ENCODE measurements around the gene HERC3. TPM values are rescaled to one million over a fixed set of nuclear protein-coding genes. Genes with fewer than 3 reads are reported as not detected.

HERC3 gene
- polyA plus RNA-seq, 3 donors = 30.5 to 36.9 (median 36.7) TPM

GRCh38 chr4:88743696-88744095 lies 151.4 kb downstream of the HERC3 start:
- H3K36me3 Mint-ChIP-seq = peaks cover 86 to 88% of the 10 kb centered on the region in 2 donors
- Histone ChIP-seq H3K36me3 (replicated peaks in 1 of 2; ENCODE audit: control insufficient read depth in 1 of 2, insufficient read depth in 2 of 2, low read length in 2 of 2) (peaks cover 83 to 99% of the 10 kb centered on the region in 2 donors), H3K4me3 (replicated peaks in 1 of 3; ENCODE audit: low read depth in 2 of 3, low read length in 3 of 3) (no peak overlapping the region), H3K27ac (ENCODE audit: low read depth in 1 of 2, low read length in 2 of 2) (no peak overlapping the region), H3K4me1 (ENCODE audit: control insufficient read depth in 1 of 2, insufficient read depth in 2 of 2, low read length in 2 of 2) (no peaks in the 10 kb centered on the region), H3K4me2 (replicated peaks; ENCODE audit: extremely low read depth, low read length, poor library complexity, severe bottlenecking) (no peak overlapping the region), H3K9me3 (replicated peaks in 1 of 2; ENCODE audit: control insufficient read depth in 1 of 2, insufficient read depth in 1 of 2, low read length in 2 of 2) (no peaks in the 10 kb centered on the region), H4K20me1 (ENCODE audit: insufficient read depth, low read length) (peaks cover under 1% of the 10 kb centered on the region), H3K79me2 (ENCODE audit: insufficient read depth, low read length) (no peaks in the 10 kb centered on the region), H3K9ac (ENCODE audit: insufficient read depth, low read length, poor library complexity, severe bottlenecking) (no peak overlapping the region), H2AFZ (ENCODE audit: insufficient read depth, low read depth, low read length, poor library complexity, severe bottlenecking) (no peak overlapping the region), H3K27me3 (ENCODE audit: control insufficient read depth in 2 of 2, insufficient read depth in 2 of 2, low read length in 2 of 2) (no peaks in the 10 kb centered on the region)
- no peaks in the 10 kb centered on the region for H3K9me3 Mint-ChIP-seq
- no peak overlapping the region for H3K27ac Mint-ChIP-seq
- DNase-seq = no peak
- no peaks in the 10 kb centered on the region for H3K27me3 Mint-ChIP-seq (ENCODE audit: low read depth in 3 of 3)
- H3K4me3 Mint-ChIP-seq = no peak overlapping the region
- no CpG with 5 or more reads among the region's 3 CpGs for WGBS (ENCODE audit: insufficient coverage)
- no peaks in the 10 kb centered on the region for H3K4me1 Mint-ChIP-seq
- intact Hi-C loops (cut with micrococcal nuclease) = no loop called here
- TF ChIP-seq CTCF (IDR thresholded peaks at IDR 0.05) = no peak

GRCh38 chr4:88744609-88745008 lies 152.3 kb downstream of the HERC3 start:
- H3K36me3 ChIP-seq (replicated peaks in 1 of 2; ENCODE audit: control insufficient read depth in 1 of 2, insufficient read depth in 2 of 2, low read length in 2 of 2) = peaks cover 86 to 100% of the 10 kb centered on the region in 2 donors
- intact Hi-C loops (cut with micrococcal nuclease) = no loop called here
- no peaks in the 10 kb centered on the region for H3K27me3 Mint-ChIP-seq (ENCODE audit: low read depth in 3 of 3)
- no peaks in the 10 kb centered on the region for H4K20me1 ChIP-seq (ENCODE audit: insufficient read depth, low read length)
- H3K4me2 ChIP-seq (replicated peaks; ENCODE audit: extremely low read depth, low read length, poor library complexity, severe bottlenecking) = no peak overlapping the region
- H3K79me2 ChIP-seq (ENCODE audit: insufficient read depth, low read length) = no peaks in the 10 kb centered on the region
- H3K4me1 Mint-ChIP-seq = no peaks in the 10 kb centered on the region
- no peak for DNase-seq
- WGBS (ENCODE audit: insufficient coverage) = no CpG with 5 or more reads among the region's 3 CpGs
- H2AFZ ChIP-seq (ENCODE audit: insufficient read depth, low read depth, low read length, poor library complexity, severe bottlenecking) = no peak overlapping the region
- no peaks in the 10 kb centered on the region for H3K9me3 ChIP-seq (replicated peaks in 1 of 2; ENCODE audit: control insufficient read depth in 1 of 2, insufficient read depth in 1 of 2, low read length in 2 of 2)
- H3K36me3 Mint-ChIP-seq = peaks cover 91% of the 10 kb centered on the region in 2 donors
- no peaks in the 10 kb centered on the region for H3K4me1 ChIP-seq (ENCODE audit: control insufficient read depth in 1 of 2, insufficient read depth in 2 of 2, low read length in 2 of 2)
- no peak for TF ChIP-seq CTCF (IDR thresholded peaks at IDR 0.05)
- H3K27me3 ChIP-seq (ENCODE audit: control insufficient read depth in 2 of 2, insufficient read depth in 2 of 2, low read length in 2 of 2) = no peaks in the 10 kb centered on the region
- H3K9ac ChIP-seq (ENCODE audit: insufficient read depth, low read length, poor library complexity, severe bottlenecking) = no peak overlapping the region
- no peaks in the 10 kb centered on the region for H3K9me3 Mint-ChIP-seq
- no peak overlapping the region for H3K4me3 Mint-ChIP-seq
- no peak overlapping the region for H3K27ac Mint-ChIP-seq
- no peak overlapping the region for H3K4me3 ChIP-seq (replicated peaks in 1 of 3; ENCODE audit: low read depth in 2 of 3, low read length in 3 of 3)
- no peak overlapping the region for H3K27ac ChIP-seq (ENCODE audit: low read depth in 1 of 2, low read length in 2 of 2)
